Esophagus squamous epithelium (tissue), 5 donors: ENCODE measurements around the gene BPIFA2. TPM values are rescaled to one million over a fixed set of nuclear protein-coding genes. Genes with fewer than 3 reads are reported as not detected.

Source experiments
- DNase-seq: peaks from one replicate; lab custom pipeline; 2025; lab: John Stamatoyannopoulos, UW
- H3K27ac ChIP-seq, 4 donors: fragments of 200-600 bp; sonication (generic); one replicate each; pipeline ENCODE4 v1.5.1; 2016 to 2019; ENCODE audit warnings: mild to moderate bottlenecking in 1 of 4
- H3K27me3 ChIP-seq, 4 donors: fragments of 200-600 bp; sonication (generic); 1 replicate in 3 of 4; 2 replicates in 1 of 4; pipeline versions ENCODE4 v1.5.1 to v1.6.0; 2017 to 2021; ENCODE audit warnings: antibody characterized with exemption in 1 of 4
- H3K36me3 ChIP-seq, 3 donors: fragments of 200-600 bp; sonication (generic); one replicate each; pipeline ENCODE4 v1.5.1; 2016 to 2019
- H3K4me1 ChIP-seq, 3 donors: fragments of 200-600 bp; sonication (generic); one replicate each; pipeline ENCODE4 v1.5.1; 2017 to 2019
- H3K4me3 ChIP-seq, 4 donors: fragments of 200-600 bp; sonication (generic); 1 replicate in 3 of 4; 2 replicates in 1 of 4; pipeline ENCODE4 v1.5.1; 2016 to 2019; ENCODE audit warnings: mild to moderate bottlenecking in 2 of 4, moderate library complexity in 1 of 4
- H3K9me3 ChIP-seq, 3 donors: fragments of 200-600 bp; sonication (generic); one replicate each; pipeline ENCODE4 v1.5.1; 2016 to 2019
- POLR2A ChIP-seq, 4 donors: fragments of 450-650 bp; IDR thresholded peaks; one replicate each; pipeline ENCODE4 v1.6.1; 2017; ENCODE audit warnings: antibody characterized with exemption in 4 of 4, mild to moderate bottlenecking in 4 of 4, moderate library complexity in 3 of 4
- WGBS, 2 donors: methylation state at CpG; one replicate each; pipeline ENCODE4 v1.1.5; 2018; 5-methylcytosine and 5-hydroxymethylcytosine counted together
- intact Hi-C: fragments of 100-400 bp; cut with DNase I; formaldehyde crosslinking; loops from one replicate; pipeline ENCODE4 v1.15.0; 2022
- total RNA-seq, 4 donors: library from RNA; depleted of rRNA; stranded (reverse); fragments of >200 nt; gene quantifications; one replicate each; pipeline ENCODE4 v1.1.0, GENCODE V29; 2016
- TF ChIP-seq, protein P1 (sequence below), 6 experiments: fragments of 450-650 bp in 4 of 6; fragments of 200-600 bp in 2 of 6; sonication (generic) in 2 of 6; IDR thresholded peaks; one replicate each; pipeline ENCODE4 v1.5.1; 2016 to 2019; ENCODE audit warnings: antibody characterized with exemption in 6 of 6, mild to moderate bottlenecking in 4 of 6, moderate library complexity in 4 of 6
- donor health status: DM: yes; HTN: yes; CAD: no.

Gene BPIFA2
- total RNA-seq, 4 donors from 2014 or later, result not detected

DNA sequence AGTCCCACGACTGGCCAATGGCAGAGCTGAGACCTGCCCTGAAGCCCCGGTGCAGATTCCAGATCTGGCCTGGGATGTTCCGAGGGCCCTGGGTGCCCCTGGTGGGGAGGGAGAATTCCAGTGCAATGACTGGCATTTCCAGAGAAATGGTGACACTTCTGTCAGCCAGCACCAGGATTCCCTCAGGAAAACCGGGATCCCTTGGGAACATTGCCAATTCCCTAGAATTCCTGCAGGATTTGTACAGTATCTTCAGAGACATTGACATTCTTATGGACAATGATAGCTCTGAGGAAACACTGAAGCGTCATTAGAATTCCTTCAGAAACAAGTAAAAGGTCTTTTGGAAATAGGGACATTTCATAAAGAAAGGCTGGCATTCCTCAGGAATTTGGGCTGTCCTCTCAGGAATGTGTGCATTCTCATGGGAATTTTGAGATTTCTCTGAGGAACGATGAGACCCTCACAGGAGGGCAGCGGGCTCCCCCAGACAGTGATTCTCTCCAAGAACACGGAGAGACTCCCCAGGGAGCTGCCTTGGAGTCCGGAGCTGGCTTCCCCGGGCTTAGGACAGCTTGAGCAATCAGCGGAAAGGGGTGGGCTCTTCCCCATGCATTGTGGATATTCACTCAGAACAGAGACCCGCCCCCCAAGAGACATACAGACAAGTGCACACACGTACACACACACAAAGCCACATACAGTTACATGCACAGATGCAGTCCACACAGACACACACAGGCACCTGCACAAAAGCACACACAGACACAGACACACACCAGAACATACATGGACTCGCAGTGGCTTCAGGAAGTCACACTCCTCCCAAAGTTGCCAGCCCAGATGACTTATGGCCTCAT lies 35.2 kb upstream of the BPIFA2 start:
- Histone ChIP-seq H3K36me3 (no peaks in the 10 kb centered on the region), H3K27me3 (peaks cover 0 to 69% (median 0%) of the 10 kb centered on the region in 4 donors), H3K9me3 (no peaks in the 10 kb centered on the region), H3K4me3 (no peak overlapping the region), H3K27ac (no peak overlapping the region), H3K4me1 (peaks cover 7 to 39% (median 11%) of the 10 kb centered on the region in 3 donors)
- DNase-seq, result no peak
- intact Hi-C loops, result no loop called here
- TF ChIP-seq POLR2A (IDR thresholded peaks at IDR 0.05), result no peak
- TF ChIP-seq, protein P1, sequence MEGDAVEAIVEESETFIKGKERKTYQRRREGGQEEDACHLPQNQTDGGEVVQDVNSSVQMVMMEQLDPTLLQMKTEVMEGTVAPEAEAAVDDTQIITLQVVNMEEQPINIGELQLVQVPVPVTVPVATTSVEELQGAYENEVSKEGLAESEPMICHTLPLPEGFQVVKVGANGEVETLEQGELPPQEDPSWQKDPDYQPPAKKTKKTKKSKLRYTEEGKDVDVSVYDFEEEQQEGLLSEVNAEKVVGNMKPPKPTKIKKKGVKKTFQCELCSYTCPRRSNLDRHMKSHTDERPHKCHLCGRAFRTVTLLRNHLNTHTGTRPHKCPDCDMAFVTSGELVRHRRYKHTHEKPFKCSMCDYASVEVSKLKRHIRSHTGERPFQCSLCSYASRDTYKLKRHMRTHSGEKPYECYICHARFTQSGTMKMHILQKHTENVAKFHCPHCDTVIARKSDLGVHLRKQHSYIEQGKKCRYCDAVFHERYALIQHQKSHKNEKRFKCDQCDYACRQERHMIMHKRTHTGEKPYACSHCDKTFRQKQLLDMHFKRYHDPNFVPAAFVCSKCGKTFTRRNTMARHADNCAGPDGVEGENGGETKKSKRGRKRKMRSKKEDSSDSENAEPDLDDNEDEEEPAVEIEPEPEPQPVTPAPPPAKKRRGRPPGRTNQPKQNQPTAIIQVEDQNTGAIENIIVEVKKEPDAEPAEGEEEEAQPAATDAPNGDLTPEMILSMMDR (IDR thresholded peaks at IDR 0.05), result no peak
- WGBS, 2 donors, result 45 to 70% methylated on average over 2 to 9 of the region's 14 CpGs

DNA sequence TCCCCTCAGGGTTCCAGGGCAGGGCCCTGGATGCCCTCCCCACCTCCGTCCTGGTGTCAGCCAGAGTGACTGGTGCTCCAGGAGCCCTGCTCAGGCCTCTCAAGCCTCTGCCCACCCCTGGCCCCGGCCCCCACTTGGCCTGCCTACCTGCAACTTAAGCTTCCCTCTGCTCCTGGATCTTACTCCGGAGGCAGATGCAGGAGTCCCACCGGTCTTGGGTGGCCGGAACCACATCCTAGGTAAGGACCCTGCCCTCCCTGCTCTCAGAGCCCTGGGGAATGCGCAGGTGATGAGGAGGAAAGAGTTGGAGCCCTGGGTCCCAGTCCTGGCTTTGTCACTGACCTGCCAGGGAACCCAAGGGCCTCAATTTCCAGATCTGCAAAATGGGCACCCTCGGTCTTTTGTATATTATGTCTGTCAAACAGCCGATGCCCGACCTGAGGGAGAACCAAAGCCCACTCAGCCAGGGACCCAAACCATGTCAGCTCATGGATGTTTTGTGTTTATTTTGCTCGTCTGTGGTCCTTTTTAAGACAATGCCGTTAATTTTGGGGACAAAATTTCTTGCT lies 34.5 kb upstream of the BPIFA2 start:
- H3K9me3 ChIP-seq, result peaks cover 0 to 4% (median 0%) of the 10 kb centered on the region in 3 donors
- intact Hi-C loops, result no loop called here
- no peak for DNase-seq
- 81 to 83% methylated on average over 5 to 6 of the region's 11 CpGs for WGBS, 2 donors
- no peak for TF ChIP-seq POLR2A (IDR thresholded peaks at IDR 0.05)
- TF ChIP-seq, protein P1 (IDR thresholded peaks at IDR 0.05), result no peak
- H3K36me3 ChIP-seq, result no peaks in the 10 kb centered on the region
- no peak overlapping the region for H3K4me3 ChIP-seq
- H3K27me3 ChIP-seq, result peaks cover 0 to 68% (median 0%) of the 10 kb centered on the region in 4 donors
- H3K4me1 ChIP-seq, result peaks cover 7 to 39% (median 11%) of the 10 kb centered on the region in 3 donors
- no peak overlapping the region for H3K27ac ChIP-seq

DNA sequence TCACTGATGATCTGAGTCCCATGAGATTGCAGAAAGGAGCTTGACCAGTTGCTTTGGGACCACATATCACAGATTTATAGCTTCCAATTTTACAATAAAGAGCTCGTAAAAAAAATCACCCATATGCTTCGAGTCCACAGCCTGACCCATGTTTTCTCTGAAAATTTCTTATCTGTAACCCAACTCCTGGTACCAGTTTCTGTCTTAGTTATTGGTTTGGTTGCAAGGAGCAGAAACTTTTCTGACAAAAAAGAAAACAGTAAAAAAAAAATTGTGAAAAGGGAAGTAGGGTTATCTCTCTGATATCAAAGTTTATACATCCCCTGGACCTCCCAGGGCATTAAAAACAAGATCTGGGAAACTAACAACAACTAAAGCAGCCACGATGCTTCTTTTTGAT lies 30.8 kb upstream of the BPIFA2 start:
- WGBS, 2 donors, result 65 to 73% methylated on average over 3 of the region's 3 CpGs

DNA sequence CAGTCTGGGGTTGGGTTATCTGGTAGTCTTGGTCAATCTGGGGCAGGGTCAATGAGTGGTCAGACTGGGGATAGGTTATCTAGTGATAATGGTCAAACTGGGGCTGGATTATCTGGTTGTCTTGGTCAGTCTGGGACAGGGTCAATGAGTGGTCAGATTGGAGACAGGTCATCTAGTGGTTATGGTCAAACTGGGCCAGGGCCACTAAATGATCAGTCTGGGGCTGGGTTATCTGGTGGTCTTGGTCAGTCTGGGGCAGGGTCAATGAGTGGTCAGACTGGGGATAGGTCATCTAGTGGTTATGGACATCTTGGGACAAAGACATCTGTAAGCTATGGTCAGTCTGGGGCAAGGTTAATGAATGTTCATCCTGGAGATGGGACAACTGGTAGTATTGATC lies 28.5 kb upstream of the BPIFA2 start:
- DNase-seq, result no peak
- intact Hi-C loops, result no loop called here
- TF ChIP-seq, protein P1 (IDR thresholded peaks at IDR 0.05), result no peak
- TF ChIP-seq POLR2A (IDR thresholded peaks at IDR 0.05), result no peak

More for the DNA sequence above, 30.8 kb upstream of the BPIFA2 start:
- intact Hi-C loops, result no loop called here
- TF ChIP-seq, protein P1 (IDR thresholded peaks at IDR 0.05), result no peak
- TF ChIP-seq POLR2A (IDR thresholded peaks at IDR 0.05), result no peak
- H3K4me3 ChIP-seq, result no peak overlapping the region
- H3K36me3 ChIP-seq, result no peaks in the 10 kb centered on the region
- no peak for DNase-seq
- H3K4me1 ChIP-seq, result peaks cover 0 to 14% (median 2%) of the 10 kb centered on the region in 3 donors
- no peak overlapping the region for H3K27ac ChIP-seq
- peaks cover 0 to 73% (median 0%) of the 10 kb centered on the region in 4 donors for H3K27me3 ChIP-seq
- H3K9me3 ChIP-seq, result peaks cover 0 to 4% (median 0%) of the 10 kb centered on the region in 3 donors

DNA sequence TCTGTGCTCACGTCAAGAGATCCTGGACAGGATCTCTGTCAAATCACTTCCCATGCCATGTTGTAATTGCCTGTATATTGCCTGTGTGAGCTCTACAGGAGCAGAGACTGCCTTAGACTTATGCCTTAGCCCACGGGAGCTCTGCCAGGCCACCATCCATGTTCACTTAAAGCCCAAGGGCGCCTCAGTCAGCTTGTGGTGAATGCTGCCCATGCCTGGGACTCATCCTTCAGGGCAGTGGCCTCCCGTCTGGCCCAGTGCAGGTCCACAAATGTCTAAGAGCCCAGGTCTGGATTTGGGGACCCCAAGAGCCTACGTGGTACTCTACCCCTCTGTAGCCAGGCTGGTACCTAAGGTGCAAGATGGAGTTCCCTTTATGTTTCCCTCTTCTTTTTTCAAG lies 22.4 kb upstream of the BPIFA2 start:
- Histone ChIP-seq H3K27me3 (peaks cover 0 to 76% (median 0%) of the 10 kb centered on the region in 4 donors), H3K27ac (no peak overlapping the region), H3K9me3 (peaks cover 0 to 7% (median 0%) of the 10 kb centered on the region in 3 donors), H3K4me1 (no peaks in the 10 kb centered on the region), H3K4me3 (no peak overlapping the region), H3K36me3 (no peaks in the 10 kb centered on the region)
- TF ChIP-seq, protein P1 (IDR thresholded peaks at IDR 0.05), result no peak
- no peak for TF ChIP-seq POLR2A (IDR thresholded peaks at IDR 0.05)
- intact Hi-C loops, result no loop called here
- no peak for DNase-seq
- WGBS, 2 donors, result 63 to 90% methylated on average over 2 to 5 of the region's 5 CpGs

More for the DNA sequence above, 28.5 kb upstream of the BPIFA2 start:
- Histone ChIP-seq H3K27me3 (peaks cover 0 to 57% (median 0%) of the 10 kb centered on the region in 4 donors), H3K27ac (no peak overlapping the region), H3K4me1 (no peaks in the 10 kb centered on the region), H3K36me3 (no peaks in the 10 kb centered on the region), H3K4me3 (no peak overlapping the region), H3K9me3 (peaks cover 0 to 12% (median 0%) of the 10 kb centered on the region in 3 donors)
